GM06990 (cell line): ENCODE data around the gene SF3A1.

Experiments
- DNase-seq: peaks from one replicate; pipeline ENCODE4 v3.0.0-alpha.2; 2011; ENCODE audit not compliant: insufficient read length; ENCODE audit errors: extremely low read depth
- H3K27me3 ChIP-seq: replicated peaks from 2 replicates; pipeline ENCODE4 v1.6.0; 2011; ENCODE audit warnings: low read length; ENCODE audit not compliant: control insufficient read depth, insufficient read depth
- H3K36me3 ChIP-seq: 2 replicates; pipeline ENCODE4 v1.5.1; 2011; ENCODE audit warnings: low read length; ENCODE audit not compliant: control insufficient read depth, insufficient read depth
- H3K4me3 ChIP-seq: replicated peaks from 2 replicates; pipeline ENCODE4 v1.5.1; 2011; ENCODE audit warnings: low read depth, mild to moderate bottlenecking, control low read depth, low read length
- CTCF ChIP-seq: IDR thresholded peaks from 2 replicates; pipeline ENCODE4 v1.5.1; 2011; ENCODE audit warnings: low read length, control low read depth, mild to moderate bottlenecking, inconsistent platforms; ENCODE audit not compliant: insufficient read depth, poor library complexity, severe bottlenecking

Gene SF3A1

GRCh38 chr22:30306627-30307011 lies 50.1 kb downstream of the SF3A1 start:
- peak overlapping the region; percentile 16 for H3K4me3 ChIP-seq
- H3K36me3 ChIP-seq = peaks cover 7% of the 10 kb centered on the region
- TF ChIP-seq CTCF = no peak
- H3K27me3 ChIP-seq = no peaks in the 10 kb centered on the region
- DNase-seq = no peak

GRCh38 chr22:30305906-30306626 lies 50.6 kb downstream of the SF3A1 start:
- Histone ChIP-seq H3K36me3 (peaks cover 8% of the 10 kb centered on the region), H3K27me3 (no peaks in the 10 kb centered on the region), H3K4me3 (peak overlapping the region; percentile 47)
- DNase-seq = no peak
- TF ChIP-seq CTCF = no peak

GRCh38 chr22:30305519-30305905 lies 51.2 kb downstream of the SF3A1 start:
- peak overlapping the region; percentile 47 for H3K4me3 ChIP-seq
- peaks cover 11% of the 10 kb centered on the region for H3K36me3 ChIP-seq
- DNase-seq = peak; percentile 72
- no peaks in the 10 kb centered on the region for H3K27me3 ChIP-seq
- TF ChIP-seq CTCF = no peak

- no peak for TF ChIP-seq CTCF
- Histone ChIP-seq H3K36me3 (peaks cover 15% of the 10 kb centered on the region), H3K27me3 (no peaks in the 10 kb centered on the region), H3K4me3 (no peak overlapping the region)
- no peak for DNase-seq
These were observed 52.0 kb downstream of the SF3A1 start for GRCh38 chr22:30304495-30305244.

- no peak for DNase-seq
- TF ChIP-seq CTCF = no peak
- Histone ChIP-seq H3K36me3 (peaks cover 28% of the 10 kb centered on the region), H3K4me3 (no peak overlapping the region), H3K27me3 (no peaks in the 10 kb centered on the region)
These were observed 53.9 kb downstream of the SF3A1 start for GRCh38 chr22:30302810-30303138.
